Measurements from ENCODE around the gene ATP6V0A4.
"Not testable (repeated sequence)": the region's sequence is repeated elsewhere in the genome, so short reads cannot be mapped to it uniquely, and the experiment has no call there.

Gene ATP6V0A4

GRCh38 chr7:138797715-138798320 is at the start of gene ATP6V0A4, which contains the start of gene TMEM213:
Gene ATP6V0A4, minus strand, starts transcription at chr7:138798196. Its CDS starts 26,949 bp downstream, at chr7:138771247.
Gene TMEM213, plus strand, starts transcription at chr7:138797994. Its CDS starts 111 bp downstream, at chr7:138798105.
- DNase-seq = no peak

- DNase-seq = no peak
Measured at GRCh38 chr7:138845711-138846110, 47.7 kb upstream of the ATP6V0A4 start.

GRCh38 chr7:138843632-138844580 is 45.9 kb upstream of the ATP6V0A4 start:
- no peak for DNase-seq

GRCh38 chr7:138842111-138842510 is 44.1 kb upstream of the ATP6V0A4 start:
- no peak for DNase-seq

GRCh38 chr7:138838166-138838565 is 40.2 kb upstream of the ATP6V0A4 start:
- DNase-seq = no peak

GRCh38 chr7:138837627-138838026 is 39.6 kb upstream of the ATP6V0A4 start:
- DNase-seq = peak in 13 of 56 donors; percentile 3 to 37 (median 7)

GRCh38 chr7:138835087-138835486 is 37.1 kb upstream of the ATP6V0A4 start:
- DNase-seq = no peak

GRCh38 chr7:138834583-138834982 is 36.6 kb upstream of the ATP6V0A4 start:
- DNase-seq = no peak

GRCh38 chr7:138833596-138833995 is 35.6 kb upstream of the ATP6V0A4 start:
- DNase-seq = no peak

GRCh38 chr7:138832966-138833365 is 35.0 kb upstream of the ATP6V0A4 start:
- no peak for DNase-seq

- no peak for DNase-seq
Measured at GRCh38 chr7:138829335-138829734, 31.3 kb upstream of the ATP6V0A4 start.

- no peak for DNase-seq
Measured at GRCh38 chr7:138828302-138828701, 30.3 kb upstream of the ATP6V0A4 start.

- DNase-seq = no peak
Measured at GRCh38 chr7:138825049-138825721, 27.2 kb upstream of the ATP6V0A4 start.

- DNase-seq = no peak
Measured at GRCh38 chr7:138822867-138823535, 25.0 kb upstream of the ATP6V0A4 start.

GRCh38 chr7:138821912-138822311 is 23.9 kb upstream of the ATP6V0A4 start:
- no peak for DNase-seq

- DNase-seq = no peak
Measured at GRCh38 chr7:138819625-138820024, 21.6 kb upstream of the ATP6V0A4 start.

GRCh38 chr7:138816650-138817049 is 18.7 kb upstream of the ATP6V0A4 start:
- DNase-seq = no peak

GRCh38 chr7:138814816-138815332 is 16.9 kb upstream of the ATP6V0A4 start:
- no peak for DNase-seq

GRCh38 chr7:138813945-138814344 is 15.9 kb upstream of the ATP6V0A4 start:
- no peak for DNase-seq

- not testable (repeated sequence) for DNase-seq
Measured at GRCh38 chr7:138811327-138811726, 13.3 kb upstream of the ATP6V0A4 start.

- DNase-seq = no peak
Measured at GRCh38 chr7:138809346-138809745, 11.3 kb upstream of the ATP6V0A4 start.

All from amygdala (tissue), 56 donors.